ENCODE data around the gene RBM47.
A peak's percentile ranks its signal among the peaks of the same experiment; 100 is the strongest.
"Not testable (repeated sequence)": the region's sequence is repeated elsewhere in the genome, so short reads cannot be mapped to it uniquely, and the experiment has no call there.

The RBM47 gene

GRCh38 chr4:40525752-40526598 lies 103.7 kb downstream of the RBM47 start:
- peaks cover 22% of the 10 kb centered on the region for H3K36me3 ChIP-seq
- H3K27ac ChIP-seq: peak overlapping the region; percentile 48

GRCh38 chr4:40524366-40525041 lies 105.2 kb downstream of the RBM47 start:
- H3K9me3 ChIP-seq: no peaks in the 10 kb centered on the region
- H3K4me3 ChIP-seq (ENCODE audit: low read depth in 1 of 2, low read length in 1 of 2): no peak overlapping the region
- TF ChIP-seq, protein P1, sequence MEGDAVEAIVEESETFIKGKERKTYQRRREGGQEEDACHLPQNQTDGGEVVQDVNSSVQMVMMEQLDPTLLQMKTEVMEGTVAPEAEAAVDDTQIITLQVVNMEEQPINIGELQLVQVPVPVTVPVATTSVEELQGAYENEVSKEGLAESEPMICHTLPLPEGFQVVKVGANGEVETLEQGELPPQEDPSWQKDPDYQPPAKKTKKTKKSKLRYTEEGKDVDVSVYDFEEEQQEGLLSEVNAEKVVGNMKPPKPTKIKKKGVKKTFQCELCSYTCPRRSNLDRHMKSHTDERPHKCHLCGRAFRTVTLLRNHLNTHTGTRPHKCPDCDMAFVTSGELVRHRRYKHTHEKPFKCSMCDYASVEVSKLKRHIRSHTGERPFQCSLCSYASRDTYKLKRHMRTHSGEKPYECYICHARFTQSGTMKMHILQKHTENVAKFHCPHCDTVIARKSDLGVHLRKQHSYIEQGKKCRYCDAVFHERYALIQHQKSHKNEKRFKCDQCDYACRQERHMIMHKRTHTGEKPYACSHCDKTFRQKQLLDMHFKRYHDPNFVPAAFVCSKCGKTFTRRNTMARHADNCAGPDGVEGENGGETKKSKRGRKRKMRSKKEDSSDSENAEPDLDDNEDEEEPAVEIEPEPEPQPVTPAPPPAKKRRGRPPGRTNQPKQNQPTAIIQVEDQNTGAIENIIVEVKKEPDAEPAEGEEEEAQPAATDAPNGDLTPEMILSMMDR (IDR thresholded peaks at IDR 0.05): no peak
- H3K27me3 ChIP-seq: no peaks in the 10 kb centered on the region
- H3K27ac ChIP-seq: no peak overlapping the region
- peaks cover 17% of the 10 kb centered on the region for H3K36me3 ChIP-seq
- no peaks in the 10 kb centered on the region for H3K4me1 ChIP-seq (ENCODE audit: control insufficient read depth in 1 of 2, insufficient read depth in 1 of 2, low read depth in 1 of 2, low read length in 1 of 2)

More at GRCh38 chr4:40525752-40526598, 103.7 kb downstream of the RBM47 start:
- H3K9me3 ChIP-seq: no peaks in the 10 kb centered on the region
- TF ChIP-seq, protein P1 (IDR thresholded peaks at IDR 0.05): no peak
- H3K4me1 ChIP-seq (ENCODE audit: control insufficient read depth in 1 of 2, insufficient read depth in 1 of 2, low read depth in 1 of 2, low read length in 1 of 2): no peaks in the 10 kb centered on the region
- no peak overlapping the region for H3K4me3 ChIP-seq (ENCODE audit: low read depth in 1 of 2, low read length in 1 of 2)
- H3K27me3 ChIP-seq: no peaks in the 10 kb centered on the region

GRCh38 chr4:40523581-40523980 lies 106.1 kb downstream of the RBM47 start:
- no peak overlapping the region for H3K27ac ChIP-seq
- peaks cover 17% of the 10 kb centered on the region for H3K36me3 ChIP-seq
- TF ChIP-seq, protein P1 (IDR thresholded peaks at IDR 0.05): no peak
- H3K9me3 ChIP-seq: no peaks in the 10 kb centered on the region
- no peaks in the 10 kb centered on the region for H3K4me1 ChIP-seq (ENCODE audit: control insufficient read depth in 1 of 2, insufficient read depth in 1 of 2, low read depth in 1 of 2, low read length in 1 of 2)
- H3K27me3 ChIP-seq: no peaks in the 10 kb centered on the region
- no peak overlapping the region for H3K4me3 ChIP-seq (ENCODE audit: low read depth in 1 of 2, low read length in 1 of 2)

DNA sequence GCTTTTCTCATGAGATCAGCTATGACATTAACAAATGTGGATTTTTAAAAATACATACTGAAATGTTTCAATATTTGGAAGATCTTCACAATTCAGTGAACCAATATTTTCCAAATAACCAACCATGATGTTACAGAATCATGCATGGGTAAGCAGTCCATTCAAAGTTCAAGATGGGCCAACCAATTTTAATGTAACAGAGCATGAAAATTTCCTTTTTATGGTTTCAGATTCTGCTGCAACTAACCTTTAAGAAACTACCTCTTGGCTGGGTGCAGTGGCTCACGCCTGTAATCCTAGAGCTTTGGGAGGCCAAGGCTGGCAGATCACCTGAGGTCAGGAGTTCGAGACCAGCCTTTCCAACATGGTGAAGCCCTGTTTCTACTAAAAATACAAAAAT lies 107.7 kb downstream of the RBM47 start:
- H3K9me3 ChIP-seq: no peaks in the 10 kb centered on the region
- peaks cover 17% of the 10 kb centered on the region for H3K36me3 ChIP-seq
- no peak overlapping the region for H3K27ac ChIP-seq
- TF ChIP-seq, protein P1 (IDR thresholded peaks at IDR 0.05): no peak
- H3K4me1 ChIP-seq (ENCODE audit: control insufficient read depth in 1 of 2, insufficient read depth in 1 of 2, low read depth in 1 of 2, low read length in 1 of 2): no peaks in the 10 kb centered on the region
- no peak overlapping the region for H3K4me3 ChIP-seq (ENCODE audit: low read depth in 1 of 2, low read length in 1 of 2)
- H3K27me3 ChIP-seq: no peaks in the 10 kb centered on the region

DNA sequence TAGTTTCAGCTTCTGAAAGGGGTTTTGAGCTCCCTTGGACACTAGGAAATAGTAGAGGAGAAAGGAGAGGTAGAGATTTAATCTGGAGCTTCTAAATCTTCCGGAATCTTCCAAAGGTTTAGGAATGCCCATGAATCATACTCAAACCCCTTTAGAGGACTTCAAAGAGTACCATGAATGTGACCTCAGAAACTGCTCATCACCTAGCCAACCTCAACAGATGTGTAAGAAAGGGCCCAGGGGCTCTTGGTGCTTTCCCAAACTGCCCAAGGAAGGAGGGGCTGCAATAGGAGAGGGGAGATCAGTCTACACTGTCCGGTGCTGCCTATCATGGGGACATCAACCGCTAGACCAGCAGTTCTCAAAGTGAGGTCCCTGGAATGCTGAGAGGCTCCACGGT lies 109.1 kb downstream of the RBM47 start:
- Histone ChIP-seq H3K36me3 (peaks cover 17% of the 10 kb centered on the region), H3K27ac (no peak overlapping the region), H3K27me3 (no peaks in the 10 kb centered on the region), H3K9me3 (no peaks in the 10 kb centered on the region), H3K4me3 (ENCODE audit: low read depth in 1 of 2, low read length in 1 of 2) (no peak overlapping the region), H3K4me1 (ENCODE audit: control insufficient read depth in 1 of 2, insufficient read depth in 1 of 2, low read depth in 1 of 2, low read length in 1 of 2) (no peaks in the 10 kb centered on the region)
- TF ChIP-seq, protein P1 (IDR thresholded peaks at IDR 0.05): no peak

- H3K27me3 ChIP-seq; H3K36me3 ChIP-seq; H3K4me3 ChIP-seq (ENCODE audit: low read depth in 1 of 2, low read length in 1 of 2); H3K9me3 ChIP-seq; H3K27ac ChIP-seq; H3K4me1 ChIP-seq (ENCODE audit: control insufficient read depth in 1 of 2, insufficient read depth in 1 of 2, low read depth in 1 of 2, low read length in 1 of 2): not testable (repeated sequence)
These were observed 112.6 kb downstream of the RBM47 start for GRCh38 chr4:40517081-40517480.
